ENCODE data around the gene PACSIN2. TPM values are rescaled to one million over a fixed set of nuclear protein-coding genes. Genes with fewer than 3 reads are reported as not detected.

Gene PACSIN2
- total RNA-seq, 2 experiments from 2014 or later = 33.5 to 35.1 TPM

GRCh38 chr22:42842658-42843370 lies 172.1 kb downstream of the PACSIN2 start:
- no peak for DNase-seq
- POLR2A ChIA-PET = no interaction called here
- H3K36me3 Mint-ChIP-seq (ENCODE audit: low read depth) = peaks cover 37% of the 10 kb centered on the region
- CTCF ChIA-PET = interaction anchor here (2.0 kb wide), 1 partner anchor 25 kb away, joined by 5 read pairs; no protein-coding TSS in a partner anchor
- H3K4me3 Mint-ChIP-seq = no peak overlapping the region
- no peaks in the 10 kb centered on the region for H3K27me3 Mint-ChIP-seq
- no peak overlapping the region for H3K27ac Mint-ChIP-seq
- H3K4me1 Mint-ChIP-seq = peaks cover 24% of the 10 kb centered on the region
- no peaks in the 10 kb centered on the region for H3K9me3 Mint-ChIP-seq

GRCh38 chr22:42841444-42841843 lies 173.5 kb downstream of the PACSIN2 start:
- H3K36me3 Mint-ChIP-seq (ENCODE audit: low read depth) = peaks cover 38% of the 10 kb centered on the region
- H3K4me3 Mint-ChIP-seq = no peak overlapping the region
- H3K27ac Mint-ChIP-seq = no peak overlapping the region
- DNase-seq = no peak
- H3K27me3 Mint-ChIP-seq = no peaks in the 10 kb centered on the region
- H3K9me3 Mint-ChIP-seq = no peaks in the 10 kb centered on the region
- peaks cover 24% of the 10 kb centered on the region for H3K4me1 Mint-ChIP-seq
- CTCF ChIA-PET = interaction anchor here (0.8 to 1.7 kb wide), 4 partner anchors 26 to 245 kb away, joined by 3 to 4 read pairs (median 4); no protein-coding TSS in a partner anchor
- POLR2A ChIA-PET = no interaction called here

GRCh38 chr22:42837556-42837955 lies 177.4 kb downstream of the PACSIN2 start:
- H3K27me3 Mint-ChIP-seq = no peaks in the 10 kb centered on the region
- H3K9me3 Mint-ChIP-seq = no peaks in the 10 kb centered on the region
- no peak for DNase-seq
- H3K27ac Mint-ChIP-seq = no peak overlapping the region
- peaks cover 39% of the 10 kb centered on the region for H3K36me3 Mint-ChIP-seq (ENCODE audit: low read depth)
- no peak overlapping the region for H3K4me3 Mint-ChIP-seq
- ChIA-PET CTCF (no interaction called here), POLR2A (no interaction called here)
- H3K4me1 Mint-ChIP-seq = peaks cover 18% of the 10 kb centered on the region

GRCh38 chr22:42836026-42836425 lies 178.9 kb downstream of the PACSIN2 start:
- Mint-ChIP-seq H3K4me1 (peaks cover 13% of the 10 kb centered on the region), H3K27ac (no peak overlapping the region), H3K27me3 (no peaks in the 10 kb centered on the region), H3K4me3 (no peak overlapping the region), H3K36me3 (ENCODE audit: low read depth) (peaks cover 31% of the 10 kb centered on the region), H3K9me3 (no peaks in the 10 kb centered on the region)
- DNase-seq = no peak
- ChIA-PET CTCF (interaction anchor here (0.7 kb wide), 2 partner anchors 10 to 1130 kb away, joined by 4 to 5 read pairs; no protein-coding TSS in a partner anchor), POLR2A (interaction anchor here (0.6 kb wide), 1 partner anchor 21 kb away, joined by 3 read pairs; the partner anchor contains the start of gene ARFGAP3)

GRCh38 chr22:42834177-42834949 lies 180.6 kb downstream of the PACSIN2 start:
- ChIA-PET CTCF (interaction anchor here (2.5 kb wide), 1 partner anchor 14 kb away, joined by 12 read pairs; no protein-coding TSS in a partner anchor), POLR2A (interaction anchor here (1.3 kb wide), 1 partner anchor 22 kb away, joined by 3 read pairs; no protein-coding TSS in a partner anchor)
- H3K4me3 Mint-ChIP-seq = no peak overlapping the region
- peaks cover 36% of the 10 kb centered on the region for H3K36me3 Mint-ChIP-seq (ENCODE audit: low read depth)
- no peak overlapping the region for H3K27ac Mint-ChIP-seq
- no peak for DNase-seq
- no peaks in the 10 kb centered on the region for H3K27me3 Mint-ChIP-seq
- H3K4me1 Mint-ChIP-seq = peaks cover 12% of the 10 kb centered on the region
- H3K9me3 Mint-ChIP-seq = no peaks in the 10 kb centered on the region

GRCh38 chr22:42833104-42833503 lies 181.8 kb downstream of the PACSIN2 start:
- DNase-seq = no peak
- no peak overlapping the region for H3K27ac Mint-ChIP-seq
- H3K4me3 Mint-ChIP-seq = no peak overlapping the region
- ChIA-PET CTCF (interaction anchor here (2.5 kb wide), 1 partner anchor 13 kb away, joined by 12 read pairs; no protein-coding TSS in a partner anchor), POLR2A (no interaction called here)
- H3K27me3 Mint-ChIP-seq = no peaks in the 10 kb centered on the region
- no peaks in the 10 kb centered on the region for H3K9me3 Mint-ChIP-seq
- peaks cover 41% of the 10 kb centered on the region for H3K36me3 Mint-ChIP-seq (ENCODE audit: low read depth)
- peaks cover 19% of the 10 kb centered on the region for H3K4me1 Mint-ChIP-seq

- H3K27ac Mint-ChIP-seq = no peak overlapping the region
- no peak overlapping the region for H3K4me3 Mint-ChIP-seq
- H3K36me3 Mint-ChIP-seq (ENCODE audit: low read depth) = peaks cover 37% of the 10 kb centered on the region
- no peaks in the 10 kb centered on the region for H3K9me3 Mint-ChIP-seq
- POLR2A ChIA-PET = no interaction called here
- peaks cover 20% of the 10 kb centered on the region for H3K4me1 Mint-ChIP-seq
- CTCF ChIA-PET = interaction anchor here (0.6 to 2.5 kb wide), 2 partner anchors 12 to 202 kb away, joined by 3 to 12 read pairs; no protein-coding TSS in a partner anchor
- H3K27me3 Mint-ChIP-seq = no peaks in the 10 kb centered on the region
- no peak for DNase-seq
Observed at GRCh38 chr22:42831712-42832111, 183.2 kb downstream of the PACSIN2 start.

- POLR2A ChIA-PET = no interaction called here
- no peaks in the 10 kb centered on the region for H3K27me3 Mint-ChIP-seq
- CTCF ChIA-PET = no interaction called here
- peaks cover 35% of the 10 kb centered on the region for H3K36me3 Mint-ChIP-seq (ENCODE audit: low read depth)
- no peak overlapping the region for H3K4me3 Mint-ChIP-seq
- DNase-seq = no peak
- no peak overlapping the region for H3K27ac Mint-ChIP-seq
- H3K4me1 Mint-ChIP-seq = peaks cover 21% of the 10 kb centered on the region
- H3K9me3 Mint-ChIP-seq = no peaks in the 10 kb centered on the region
Observed at GRCh38 chr22:42830161-42830560, 184.8 kb downstream of the PACSIN2 start.

GRCh38 chr22:42829302-42829701 lies 185.6 kb downstream of the PACSIN2 start:
- H3K9me3 Mint-ChIP-seq = no peaks in the 10 kb centered on the region
- no peak overlapping the region for H3K27ac Mint-ChIP-seq
- H3K4me1 Mint-ChIP-seq = peaks cover 16% of the 10 kb centered on the region
- ChIA-PET POLR2A (no interaction called here), CTCF (no interaction called here)
- H3K36me3 Mint-ChIP-seq (ENCODE audit: low read depth) = peaks cover 32% of the 10 kb centered on the region
- no peaks in the 10 kb centered on the region for H3K27me3 Mint-ChIP-seq
- DNase-seq = no peak
- H3K4me3 Mint-ChIP-seq = no peak overlapping the region

- H3K9me3 Mint-ChIP-seq = no peaks in the 10 kb centered on the region
- H3K4me1 Mint-ChIP-seq = peaks cover 11% of the 10 kb centered on the region
- no peak overlapping the region for H3K27ac Mint-ChIP-seq
- DNase-seq = no peak
- no peaks in the 10 kb centered on the region for H3K27me3 Mint-ChIP-seq
- H3K36me3 Mint-ChIP-seq (ENCODE audit: low read depth) = peaks cover 32% of the 10 kb centered on the region
- CTCF ChIA-PET = interaction anchor here (0.6 to 1.2 kb wide), 3 partner anchors 10 to 42 kb away, joined by 3 to 5 read pairs (median 3); no protein-coding TSS in a partner anchor
- POLR2A ChIA-PET = no interaction called here
- no peak overlapping the region for H3K4me3 Mint-ChIP-seq
Observed at GRCh38 chr22:42825796-42826195, 189.2 kb downstream of the PACSIN2 start.

GRCh38 chr22:42821386-42821785 lies 193.6 kb downstream of the PACSIN2 start:
- peaks cover 5% of the 10 kb centered on the region for H3K4me1 Mint-ChIP-seq
- H3K4me3 Mint-ChIP-seq = no peak overlapping the region
- H3K9me3 Mint-ChIP-seq = no peaks in the 10 kb centered on the region
- H3K27me3 Mint-ChIP-seq = no peaks in the 10 kb centered on the region
- CTCF ChIA-PET = interaction anchor here (1.1 kb wide), 1 partner anchor 10 kb away, joined by 3 read pairs; no protein-coding TSS in a partner anchor
- peaks cover 27% of the 10 kb centered on the region for H3K36me3 Mint-ChIP-seq (ENCODE audit: low read depth)
- H3K27ac Mint-ChIP-seq = no peak overlapping the region
- POLR2A ChIA-PET = interaction anchor here (0.8 kb wide), 1 partner anchor 35 kb away, joined by 3 read pairs; no protein-coding TSS in a partner anchor
- no peak for DNase-seq

GRCh38 chr22:42820045-42820763 lies 194.7 kb downstream of the PACSIN2 start:
- H3K27me3 Mint-ChIP-seq = no peaks in the 10 kb centered on the region
- ChIA-PET POLR2A (no interaction called here), CTCF (interaction anchor here (0.5 to 2.0 kb wide), 17 partner anchors 8 to 214 kb away, joined by 3 to 16 read pairs (median 4); no protein-coding TSS in a partner anchor)
- no peaks in the 10 kb centered on the region for H3K9me3 Mint-ChIP-seq
- no peak overlapping the region for H3K27ac Mint-ChIP-seq
- H3K4me1 Mint-ChIP-seq = peaks cover 5% of the 10 kb centered on the region
- peaks cover 29% of the 10 kb centered on the region for H3K36me3 Mint-ChIP-seq (ENCODE audit: low read depth)
- no peak overlapping the region for H3K4me3 Mint-ChIP-seq
- DNase-seq = no peak

Data from activated CD4-positive, alpha-beta memory T cell treated with anti-CD3 and anti-CD28 coated beads, Interleukin-2, amount 10 ng/mL, durations not matched to agents 7 days and 5 days (primary cell).